IMR-90 (cell line): ENCODE data around the gene MGAT5. TPM values are rescaled to one million over a fixed set of nuclear protein-coding genes. Genes with fewer than 3 reads are reported as not detected.

Experiments
- ATAC-seq: fragments of 200-7000 bp; cut with Tn5 transposase; 2 replicates; pipeline ENCODE4 v1.9.1; 2020; ENCODE audit warnings: low read depth, mild to moderate bottlenecking, moderate library complexity
- BruUV-seq: library from RNA; stranded (reverse); fragments of 400-500 nt; replicated peaks from 2 replicates; lab custom pipeline; 2021; lab: Mats Ljungman, UMichigan
- CTCF ChIA-PET: fragments of 300-600 bp; formaldehyde crosslinking; extraction: SDS; loops from one replicate; lab custom pipeline; 2021; ENCODE audit warnings: antibody characterized with exemption; lab: Yijun Ruan, JAX
- POLR2A ChIA-PET: fragments of 300-600 bp; sonication (Branson Sonifier 250); formaldehyde crosslinking; loops from one replicate; lab custom pipeline; 2022; ENCODE audit warnings: antibody characterized with exemption; ENCODE audit not compliant: unreplicated experiment; lab: Charles Lee
- DNase-seq: peaks from one replicate; pipeline ENCODE4 v3.0.0; 2013
- H2AFZ ChIP-seq: replicated peaks from 2 replicates; pipeline ENCODE3; 2013; ENCODE audit warnings: low read length, mild to moderate bottlenecking; ENCODE audit not compliant: poor library complexity
- H2AK5ac ChIP-seq: 2 replicates; pipeline ENCODE4 v1.6.1; 2013; ENCODE audit warnings: low read depth, low read length, inconsistent platforms
- H2AK9ac ChIP-seq: replicated peaks from 2 replicates; pipeline ENCODE3; 2013; ENCODE audit warnings: mild to moderate bottlenecking, low read depth, low read length, moderate library complexity; ENCODE audit not compliant: poor library complexity
- H2BK120ac ChIP-seq: 2 replicates; pipeline ENCODE4 v1.6.1; 2013; ENCODE audit warnings: low read depth, low read length, inconsistent platforms
- H2BK15ac ChIP-seq: 3 replicates; pipeline ENCODE4 v1.6.1; 2013; ENCODE audit warnings: low read depth, low read length, inconsistent platforms
- H2BK20ac ChIP-seq: 2 replicates; pipeline ENCODE4 v1.6.1; 2013; ENCODE audit warnings: low read depth, mild to moderate bottlenecking, inconsistent platforms, low read length, moderate library complexity
- H2BK5ac ChIP-seq: 2 replicates; pipeline ENCODE4 v1.6.1; 2013; ENCODE audit warnings: mild to moderate bottlenecking, low read depth, low read length, inconsistent platforms; ENCODE audit not compliant: poor library complexity, severe bottlenecking
- H3K14ac ChIP-seq: replicated peaks from 2 replicates; pipeline ENCODE4 v1.6.1; 2013; ENCODE audit warnings: low read depth, low read length, inconsistent platforms
- H3K18ac ChIP-seq: 2 replicates; pipeline ENCODE4 v1.6.1; 2013; ENCODE audit warnings: low read depth, low read length, control low read depth
- H3K23ac ChIP-seq: 2 replicates; pipeline ENCODE4 v1.6.1; 2013; ENCODE audit warnings: low read depth, low read length, inconsistent platforms
- H3K27ac ChIP-seq: 2 replicates; pipeline ENCODE4 v1.5.1; 2013; ENCODE audit warnings: mild to moderate bottlenecking, control low read depth, low read length; ENCODE audit not compliant: insufficient read depth
- H3K27me3 ChIP-seq: 2 replicates; pipeline ENCODE4 v1.6.1; 2013; ENCODE audit warnings: low read length; ENCODE audit not compliant: control insufficient read depth, insufficient read depth
- H3K36me3 ChIP-seq: 2 replicates; pipeline ENCODE4 v1.6.1; 2013; ENCODE audit warnings: low read length, mixed read lengths; ENCODE audit not compliant: control insufficient read depth, insufficient read depth
- H3K4ac ChIP-seq: 2 replicates; pipeline ENCODE4 v1.6.1; 2013; ENCODE audit warnings: low read depth, low read length, inconsistent platforms
- H3K4me1 ChIP-seq: 2 replicates; pipeline ENCODE4 v1.6.1; 2013; ENCODE audit warnings: low read length, mixed read lengths; ENCODE audit not compliant: control insufficient read depth, insufficient read depth
- H3K4me2 ChIP-seq: 2 replicates; pipeline ENCODE4 v1.6.1; 2013; ENCODE audit warnings: low read depth, mild to moderate bottlenecking, control low read depth, low read length, moderate library complexity
- H3K4me3 ChIP-seq: 2 replicates; pipeline ENCODE4 v1.5.1; 2013; ENCODE audit warnings: low read depth, mild to moderate bottlenecking, control low read depth, low read length, moderate library complexity; ENCODE audit not compliant: insufficient read depth
- H3K56ac ChIP-seq: 2 replicates; pipeline ENCODE4 v1.6.1; 2013; ENCODE audit warnings: low read length, inconsistent platforms; ENCODE audit not compliant: insufficient read depth; ENCODE audit errors: extremely low read depth
- H3K79me1 ChIP-seq, 2 experiments: 2 replicates each; pipeline ENCODE4 v1.6.1; 2013; ENCODE audit warnings: low read length in 2 of 2, inconsistent platforms in 1 of 2, low read depth in 1 of 2
- H3K9ac ChIP-seq: 2 replicates; pipeline ENCODE4 v1.6.1; 2013; ENCODE audit warnings: low read depth, low read length, control low read depth
- H3K9me1 ChIP-seq: 2 replicates; pipeline ENCODE4 v1.6.1; 2013; ENCODE audit warnings: low read length, inconsistent platforms; ENCODE audit not compliant: insufficient read depth
- H3K9me3 ChIP-seq: 2 replicates; pipeline ENCODE4 v1.6.1; 2013; ENCODE audit warnings: low read length; ENCODE audit not compliant: control insufficient read depth, insufficient read depth
- H4K20me1 ChIP-seq: 2 replicates; pipeline ENCODE4 v1.6.1; 2013; ENCODE audit warnings: low read length, inconsistent platforms; ENCODE audit not compliant: insufficient read depth
- H4K5ac ChIP-seq: 2 replicates; pipeline ENCODE4 v1.6.1; 2013; ENCODE audit warnings: mild to moderate bottlenecking, low read depth, low read length, control low read depth
- H4K8ac ChIP-seq, 2 experiments: 2 replicates each; pipeline ENCODE4 v1.6.1; 2013; ENCODE audit warnings: low read depth in 2 of 2, low read length in 2 of 2, control low read depth in 1 of 2, inconsistent platforms in 1 of 2
- H4K91ac ChIP-seq: 2 replicates; pipeline ENCODE4 v1.6.1; 2013; ENCODE audit warnings: low read depth, low read length, inconsistent platforms; ENCODE audit not compliant: insufficient read depth
- BHLHE40 ChIP-seq: fragments of 150-350 bp; IDR thresholded peaks from 2 replicates; pipeline ENCODE4 v1.6.1; 2016; ENCODE audit warnings: mild to moderate bottlenecking, low read depth, low read length
- CEBPB ChIP-seq: IDR thresholded peaks from 2 replicates; pipeline ENCODE4 v1.6.1; 2012; ENCODE audit warnings: low read depth, low read length, improper control_type of control experiment
- CHD1 ChIP-seq: IDR thresholded peaks from 2 replicates; pipeline ENCODE4 v1.6.1; 2012; ENCODE audit warnings: low read depth, low read length, improper control_type of control experiment
- FOS ChIP-seq: fragments of 150-350 bp; IDR thresholded peaks from 2 replicates; pipeline ENCODE4 v1.6.1; 2016; ENCODE audit warnings: low read depth, low read length
- MAFK ChIP-seq: IDR thresholded peaks from 2 replicates; pipeline ENCODE4 v1.6.1; 2012; ENCODE audit warnings: low read depth, low read length, improper control_type of control experiment
- MAZ ChIP-seq: IDR thresholded peaks from 2 replicates; pipeline ENCODE4 v1.6.1; 2012; ENCODE audit warnings: low read depth, mild to moderate bottlenecking, low read length, improper control_type of control experiment, moderate library complexity, borderline replicate concordance
- MXI1 ChIP-seq: IDR thresholded peaks from 2 replicates; pipeline ENCODE4 v1.6.1; 2012; ENCODE audit warnings: low read depth, mild to moderate bottlenecking, low read length, moderate library complexity, borderline replicate concordance
- NFE2L2 ChIP-seq: fragments of 150-350 bp; IDR thresholded peaks from 2 replicates; pipeline ENCODE4 v1.6.1; 2016; ENCODE audit warnings: low read depth, mild to moderate bottlenecking, low read length
- POLR2A ChIP-seq: IDR thresholded peaks from 2 replicates; pipeline ENCODE4 v1.6.1; 2012; ENCODE audit warnings: mild to moderate bottlenecking, low read depth, low read length
- RAD21 ChIP-seq: IDR thresholded peaks from 2 replicates; pipeline ENCODE4 v1.6.1; 2012; ENCODE audit warnings: low read length, improper control_type of control experiment
- RCOR1 ChIP-seq: IDR thresholded peaks from 2 replicates; pipeline ENCODE4 v1.6.1; 2012; ENCODE audit warnings: mild to moderate bottlenecking, low read length, improper control_type of control experiment; ENCODE audit not compliant: insufficient replicate concordance
- RFX5 ChIP-seq: IDR thresholded peaks from 2 replicates; pipeline ENCODE4 v1.8.0; 2012; ENCODE audit warnings: low read depth, mild to moderate bottlenecking, low read length, moderate library complexity
- SMC3 ChIP-seq: fragments of 150-350 bp; IDR thresholded peaks from 2 replicates; pipeline ENCODE4 v1.6.1; 2016; ENCODE audit warnings: low read depth, mild to moderate bottlenecking, antibody characterized with exemption, low read length, moderate library complexity
- WGBS, 2 experiments: methylation state at CpG; one replicate each; pipeline versions ENCODE4 v1.1.5 to v1.1.7; 2013; ENCODE audit warnings: missing lambda C conversion rate in 2 of 2; ENCODE audit not compliant: insufficient read length in 1 of 2; ENCODE audit errors: extremely low coverage in 2 of 2; 5-methylcytosine and 5-hydroxymethylcytosine counted together
- dilution Hi-C: fragments of 300-500 bp; cut with HindIII; formaldehyde crosslinking; loops from one replicate; pipeline ENCODE4 v1.14.3; 2018; ENCODE audit warnings: low sequenced_read_pairs; ENCODE audit not compliant: unreplicated experiment
- in situ Hi-C: fragments of 300-500 bp; cut with MboI; formaldehyde crosslinking; loops from 3 replicates; pipeline ENCODE4 v1.14.3; 2019; ENCODE audit warnings: low sequenced_read_pairs, inconsistent platforms, mixed read lengths
- intact Hi-C: fragments of 100-400 bp; cut with micrococcal nuclease; formaldehyde crosslinking; loops from 2 replicates; pipeline ENCODE4 v1.10.0; 2022
- polyA plus RNA-seq, 3 experiments: library from polyadenylated mRNA; depleted of rRNA; stranded (reverse); fragments of >200 nt; gene quantifications; 2 replicates each; pipeline ENCODE4 v1.2.3, GENCODE V29; 2012; ENCODE audit warnings: low replicate concordance in 1 of 3
- total RNA-seq: library from RNA; depleted of rRNA; stranded (reverse); fragments of >200 nt; gene quantifications from 2 replicates; pipeline ENCODE4 v1.2.3, GENCODE V29; 2012
- TF ChIP-seq, protein P1 (sequence below): fragments of 150-350 bp; IDR thresholded peaks from 2 replicates; pipeline ENCODE4 v1.6.1; 2017; ENCODE audit warnings: mild to moderate bottlenecking, antibody characterized with exemption, low read length, low read depth
- TF ChIP-seq, protein P2 (sequence below): fragments of 150-350 bp; IDR thresholded peaks from 2 replicates; pipeline ENCODE4 v1.6.1; 2016; ENCODE audit warnings: low read depth, mild to moderate bottlenecking, low read length, moderate library complexity, borderline replicate concordance
- TF ChIP-seq, protein P3 (sequence below): conservative IDR thresholded peaks from 2 replicates; pipeline ENCODE4 v1.5.1; 2012; ENCODE audit warnings: mild to moderate bottlenecking, low read depth, low read length, improper control_type of control experiment

The MGAT5 gene
- total and polyA plus RNA-seq, 2 of the 4 experiments (the other 2 are of a cell fraction): 22.9 to 59.9 TPM

DNA sequence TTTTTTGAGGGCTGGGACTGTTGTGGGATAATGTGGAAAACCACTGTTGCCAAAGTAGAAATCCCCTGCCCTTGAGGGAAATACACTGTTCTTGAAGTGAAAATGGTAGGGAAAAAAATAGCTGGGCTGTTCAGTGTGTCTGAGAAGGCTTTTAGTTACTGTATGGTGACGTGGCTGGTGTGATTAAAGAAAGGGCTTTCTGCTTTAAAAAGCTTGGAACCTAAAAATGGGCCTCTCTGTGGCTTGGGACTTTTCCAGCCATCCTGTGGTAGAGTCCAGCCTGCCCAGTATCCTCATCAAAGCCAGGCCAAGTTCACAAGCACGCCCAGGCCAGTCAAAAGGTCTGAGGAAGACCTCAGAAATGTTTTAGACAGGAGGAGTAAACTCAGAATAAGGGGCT is 6.8 kb downstream of the MGAT5 start:
- Histone ChIP-seq H2BK5ac (no peak overlapping the region), H4K5ac (no peak overlapping the region), H3K79me1 (peaks cover 37 to 70% of the 10 kb centered on the region in 2 experiments), H2BK120ac (peak overlapping the region; percentile 53), H3K4me3 (no peak overlapping the region), H2AK9ac (peak overlapping the region; percentile 4), H3K18ac (no peak overlapping the region), H3K4me1 (peaks cover 27% of the 10 kb centered on the region), H3K9me3 (no peaks in the 10 kb centered on the region), H3K4ac (peak overlapping the region; percentile 64), H4K8ac (peak overlapping the region in 1 of 2 experiments; percentile 61; a peak in 2 of 4 replicates), H2BK20ac (peak overlapping the region; percentile 20; the same call in 1 of the 2 replicates), H2AK5ac (peak overlapping the region; percentile 89; the same call in 1 of the 2 replicates), H2BK15ac (peak overlapping the region; percentile 67; the same call in 1 of the 3 replicates), H3K27me3 (no peaks in the 10 kb centered on the region), H4K91ac (peak overlapping the region; percentile 22; the same call in 1 of the 2 replicates), H3K9ac (no peak overlapping the region), H4K20me1 (peaks cover 45% of the 10 kb centered on the region), H3K4me2 (no peak overlapping the region), H2AFZ (no peak overlapping the region), H3K56ac (peak overlapping the region; percentile 22; the same call in 1 of the 2 replicates), H3K27ac (peak overlapping the region; percentile 42; the same call in 1 of the 2 replicates), H3K9me1 (peaks cover 30% of the 10 kb centered on the region), H3K14ac (0 out of 2 replicates have a peak overlapping the region, but pooled peaks have one; percentile 69), H3K23ac (peak overlapping the region; percentile 35; the same call in 1 of the 2 replicates), H3K36me3 (peaks cover 8% of the 10 kb centered on the region; the same call in 1 of the 2 replicates)
- no TSS peak for BruUV-seq
- in situ Hi-C loops: no loop called here
- intact Hi-C loops: no loop called here
- ChIA-PET POLR2A (no interaction called here), CTCF (interaction anchor here (1.0 to 1.4 kb wide), 2 partner anchors 15 to 32 kb away, joined by 3 to 4 read pairs; no protein-coding TSS in a partner anchor)
- ATAC-seq: peak; percentile 56
- dilution Hi-C loops: no loop called here
- peak; percentile 90 for DNase-seq
- WGBS, 2 experiments: no CpG with 5 or more reads among the region's 2 CpGs
- TF ChIP-seq RFX5 (no peak), SMC3 (no peak), FOS (no peak), NFE2L2 (no peak), CHD1 (no peak), POLR2A (no peak), MAZ (no peak), CEBPB (no peak), MXI1 (no peak), RCOR1 (no peak), BHLHE40 (no peak), RAD21 (no peak), MAFK (no peak)
- TF ChIP-seq, protein P1, sequence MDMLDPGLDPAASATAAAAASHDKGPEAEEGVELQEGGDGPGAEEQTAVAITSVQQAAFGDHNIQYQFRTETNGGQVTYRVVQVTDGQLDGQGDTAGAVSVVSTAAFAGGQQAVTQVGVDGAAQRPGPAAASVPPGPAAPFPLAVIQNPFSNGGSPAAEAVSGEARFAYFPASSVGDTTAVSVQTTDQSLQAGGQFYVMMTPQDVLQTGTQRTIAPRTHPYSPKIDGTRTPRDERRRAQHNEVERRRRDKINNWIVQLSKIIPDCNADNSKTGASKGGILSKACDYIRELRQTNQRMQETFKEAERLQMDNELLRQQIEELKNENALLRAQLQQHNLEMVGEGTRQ: no peak
- TF ChIP-seq, protein P2, sequence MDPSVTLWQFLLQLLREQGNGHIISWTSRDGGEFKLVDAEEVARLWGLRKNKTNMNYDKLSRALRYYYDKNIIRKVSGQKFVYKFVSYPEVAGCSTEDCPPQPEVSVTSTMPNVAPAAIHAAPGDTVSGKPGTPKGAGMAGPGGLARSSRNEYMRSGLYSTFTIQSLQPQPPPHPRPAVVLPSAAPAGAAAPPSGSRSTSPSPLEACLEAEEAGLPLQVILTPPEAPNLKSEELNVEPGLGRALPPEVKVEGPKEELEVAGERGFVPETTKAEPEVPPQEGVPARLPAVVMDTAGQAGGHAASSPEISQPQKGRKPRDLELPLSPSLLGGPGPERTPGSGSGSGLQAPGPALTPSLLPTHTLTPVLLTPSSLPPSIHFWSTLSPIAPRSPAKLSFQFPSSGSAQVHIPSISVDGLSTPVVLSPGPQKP: no peak
- TF ChIP-seq, protein P3, sequence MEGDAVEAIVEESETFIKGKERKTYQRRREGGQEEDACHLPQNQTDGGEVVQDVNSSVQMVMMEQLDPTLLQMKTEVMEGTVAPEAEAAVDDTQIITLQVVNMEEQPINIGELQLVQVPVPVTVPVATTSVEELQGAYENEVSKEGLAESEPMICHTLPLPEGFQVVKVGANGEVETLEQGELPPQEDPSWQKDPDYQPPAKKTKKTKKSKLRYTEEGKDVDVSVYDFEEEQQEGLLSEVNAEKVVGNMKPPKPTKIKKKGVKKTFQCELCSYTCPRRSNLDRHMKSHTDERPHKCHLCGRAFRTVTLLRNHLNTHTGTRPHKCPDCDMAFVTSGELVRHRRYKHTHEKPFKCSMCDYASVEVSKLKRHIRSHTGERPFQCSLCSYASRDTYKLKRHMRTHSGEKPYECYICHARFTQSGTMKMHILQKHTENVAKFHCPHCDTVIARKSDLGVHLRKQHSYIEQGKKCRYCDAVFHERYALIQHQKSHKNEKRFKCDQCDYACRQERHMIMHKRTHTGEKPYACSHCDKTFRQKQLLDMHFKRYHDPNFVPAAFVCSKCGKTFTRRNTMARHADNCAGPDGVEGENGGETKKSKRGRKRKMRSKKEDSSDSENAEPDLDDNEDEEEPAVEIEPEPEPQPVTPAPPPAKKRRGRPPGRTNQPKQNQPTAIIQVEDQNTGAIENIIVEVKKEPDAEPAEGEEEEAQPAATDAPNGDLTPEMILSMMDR: no peak
